Cardiac muscle cell (in vitro differentiated cells and primary cell): ENCODE data around the gene IGF2R. TPM values are rescaled to one million over a fixed set of nuclear protein-coding genes. Genes with fewer than 3 reads are reported as not detected.

ENCODE experiments used
- DNase-seq, 2 donors: peaks; one replicate each; pipeline versions ENCODE4 v3.0.0 to v3.0.0-alpha.2; 2010 to 2017; ENCODE audit warnings: low read depth in 1 of 2, low spot score in 1 of 2
- H3K27ac ChIP-seq: fragments of 200-600 bp; sonication (generic); 2 replicates; pipeline ENCODE4 v1.5.1; 2016
- H3K27me3 ChIP-seq: fragments of 200-600 bp; sonication (generic); 2 replicates; pipeline ENCODE4 v1.6.0; 2016; ENCODE audit warnings: control low read depth
- H3K36me3 ChIP-seq: fragments of 200-600 bp; sonication (generic); 2 replicates; pipeline ENCODE4 v1.5.1; 2016; ENCODE audit warnings: control low read depth
- H3K4me1 ChIP-seq: fragments of 200-600 bp; sonication (generic); 2 replicates; pipeline ENCODE4 v1.8.1; 2017; ENCODE audit warnings: low read depth, mild to moderate bottlenecking, mixed run types
- H3K4me3 ChIP-seq: fragments of 200-600 bp; sonication (generic); 2 replicates; pipeline ENCODE4 v1.5.1; 2016; ENCODE audit warnings: mild to moderate bottlenecking
- H3K9me3 ChIP-seq: fragments of 200-600 bp; sonication (generic); 2 replicates; pipeline ENCODE4 v1.5.1; 2017; ENCODE audit warnings: low read depth, mild to moderate bottlenecking, control low read depth
- polyA plus RNA-seq: library from polyadenylated mRNA; unstranded; fragments of >200 nt; fragmentation: Nextera tagmentation; extraction: Ambion mirVana; gene quantifications from 2 replicates; pipeline ENCODE4 v1.2.1, GENCODE V29; 2016
- total RNA-seq: library from RNA; depleted of rRNA; stranded (reverse); fragments of >200 nt; gene quantifications from 2 replicates; pipeline ENCODE4 v1.2.3, GENCODE V29; 2016
- TF ChIP-seq, protein P1 (sequence below): IDR thresholded peaks from 2 replicates; pipeline ENCODE4 v1.5.1; 2012; ENCODE audit warnings: low read depth, mild to moderate bottlenecking, low read length

The IGF2R gene
- total and polyA plus RNA-seq, 2 experiments from 2014 or later: 25.8 to 45.4 TPM

DNA sequence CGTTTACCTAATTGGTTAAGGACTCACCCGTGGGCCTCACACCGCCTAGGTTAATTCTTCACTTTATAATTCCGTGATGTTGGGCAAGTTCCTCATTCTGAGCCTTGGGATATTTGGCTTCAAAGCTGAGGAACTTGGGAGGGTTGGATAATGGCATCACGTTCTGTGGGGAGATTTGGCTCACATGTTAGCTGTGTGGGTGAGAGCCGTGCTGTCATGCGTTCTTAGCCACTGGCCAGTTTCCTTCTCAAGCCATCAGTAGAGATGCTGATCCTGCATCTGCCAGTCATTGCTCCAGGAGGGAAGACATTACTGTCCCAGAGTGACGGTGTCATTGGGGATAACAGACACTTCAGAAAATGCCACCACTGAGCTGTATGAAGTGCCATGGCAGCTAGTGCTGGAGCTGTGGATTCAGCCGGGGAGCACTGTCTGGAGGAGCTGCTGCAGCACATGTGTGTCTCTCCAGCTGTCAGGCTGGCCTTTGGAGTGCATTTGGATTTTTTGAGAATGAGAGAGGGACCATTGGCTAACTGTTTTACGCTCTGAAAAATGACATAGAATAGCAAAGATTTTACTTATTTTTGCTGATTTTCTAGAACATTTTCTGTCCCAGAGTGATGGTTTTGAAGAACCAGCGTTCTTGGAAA is 16.5 kb downstream of the IGF2R start:
- H3K27ac ChIP-seq: no peak overlapping the region
- no peaks in the 10 kb centered on the region for H3K9me3 ChIP-seq
- peaks cover 6% of the 10 kb centered on the region for H3K4me1 ChIP-seq
- no peaks in the 10 kb centered on the region for H3K27me3 ChIP-seq
- DNase-seq: peak in 1 of 2 donors; percentile 60
- TF ChIP-seq, protein P1, sequence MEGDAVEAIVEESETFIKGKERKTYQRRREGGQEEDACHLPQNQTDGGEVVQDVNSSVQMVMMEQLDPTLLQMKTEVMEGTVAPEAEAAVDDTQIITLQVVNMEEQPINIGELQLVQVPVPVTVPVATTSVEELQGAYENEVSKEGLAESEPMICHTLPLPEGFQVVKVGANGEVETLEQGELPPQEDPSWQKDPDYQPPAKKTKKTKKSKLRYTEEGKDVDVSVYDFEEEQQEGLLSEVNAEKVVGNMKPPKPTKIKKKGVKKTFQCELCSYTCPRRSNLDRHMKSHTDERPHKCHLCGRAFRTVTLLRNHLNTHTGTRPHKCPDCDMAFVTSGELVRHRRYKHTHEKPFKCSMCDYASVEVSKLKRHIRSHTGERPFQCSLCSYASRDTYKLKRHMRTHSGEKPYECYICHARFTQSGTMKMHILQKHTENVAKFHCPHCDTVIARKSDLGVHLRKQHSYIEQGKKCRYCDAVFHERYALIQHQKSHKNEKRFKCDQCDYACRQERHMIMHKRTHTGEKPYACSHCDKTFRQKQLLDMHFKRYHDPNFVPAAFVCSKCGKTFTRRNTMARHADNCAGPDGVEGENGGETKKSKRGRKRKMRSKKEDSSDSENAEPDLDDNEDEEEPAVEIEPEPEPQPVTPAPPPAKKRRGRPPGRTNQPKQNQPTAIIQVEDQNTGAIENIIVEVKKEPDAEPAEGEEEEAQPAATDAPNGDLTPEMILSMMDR: no peak
- H3K36me3 ChIP-seq: no peaks in the 10 kb centered on the region
- H3K4me3 ChIP-seq: no peak overlapping the region

GRCh38 chr6:159988983-159989454 is 20.1 kb downstream of the IGF2R start:
- no peak overlapping the region for H3K4me3 ChIP-seq
- H3K36me3 ChIP-seq: no peaks in the 10 kb centered on the region
- TF ChIP-seq, protein P1: no peak
- no peaks in the 10 kb centered on the region for H3K9me3 ChIP-seq
- peaks cover 3% of the 10 kb centered on the region for H3K4me1 ChIP-seq
- no peak overlapping the region for H3K27ac ChIP-seq
- DNase-seq: peak in 1 of 2 donors; percentile 81
- no peaks in the 10 kb centered on the region for H3K27me3 ChIP-seq

DNA sequence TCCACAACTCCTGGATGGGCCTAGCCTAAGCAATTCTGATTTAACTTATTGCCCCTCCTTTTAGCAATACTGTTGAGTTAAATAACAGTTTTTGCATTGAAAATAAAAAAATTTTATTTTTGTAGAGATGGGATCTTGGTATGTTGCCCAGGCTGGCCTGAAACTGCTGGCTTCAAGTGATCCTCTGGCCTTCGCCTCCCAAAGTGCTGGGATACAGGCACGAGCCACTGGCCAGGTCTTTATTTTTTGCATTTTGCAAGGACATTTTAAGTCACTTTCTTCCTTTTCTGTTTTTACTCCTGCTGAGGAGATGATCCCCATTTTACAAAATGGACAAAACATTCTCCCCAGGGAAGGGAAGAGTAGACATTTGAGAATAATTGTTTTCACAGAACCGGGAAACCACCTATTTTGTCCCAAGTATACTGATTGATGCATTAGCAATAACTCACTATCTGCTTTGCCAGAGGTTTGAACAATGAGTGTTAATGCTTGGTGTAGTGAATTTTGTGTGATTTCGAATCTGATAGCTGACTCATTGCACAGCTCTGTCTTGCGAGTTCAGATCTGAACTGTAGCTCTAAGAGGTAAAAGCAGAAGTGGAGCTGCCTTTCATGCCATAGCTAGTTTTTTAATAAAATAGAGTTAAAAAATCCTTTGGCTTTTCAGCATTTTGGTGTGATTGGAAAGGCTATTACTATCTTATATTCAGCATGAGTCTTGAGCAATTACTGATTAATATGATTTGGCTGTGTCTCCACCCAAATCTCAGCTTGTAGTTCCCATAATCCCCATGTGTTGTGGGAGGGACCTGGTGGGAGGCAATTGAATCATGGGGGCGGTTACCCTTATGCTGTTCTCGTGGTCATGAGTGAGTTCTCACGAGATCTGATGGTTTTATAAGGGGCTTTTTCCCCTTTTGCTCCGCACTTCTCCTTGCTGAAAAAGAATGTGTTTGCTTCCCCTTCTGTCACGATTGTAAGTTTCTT is 20.9 kb downstream of the IGF2R start:
- Histone ChIP-seq H3K27ac (no peak overlapping the region), H3K9me3 (no peaks in the 10 kb centered on the region), H3K36me3 (no peaks in the 10 kb centered on the region), H3K4me3 (no peak overlapping the region), H3K27me3 (no peaks in the 10 kb centered on the region), H3K4me1 (peaks cover 3% of the 10 kb centered on the region)
- DNase-seq: peak in 1 of 2 donors; percentile 32
- TF ChIP-seq, protein P1: no peak

GRCh38 chr6:159992366-159992765 is 23.5 kb downstream of the IGF2R start:
- Histone ChIP-seq H3K36me3 (no peaks in the 10 kb centered on the region), H3K27ac (no peak overlapping the region), H3K4me3 (no peak overlapping the region), H3K4me1 (peaks cover 3% of the 10 kb centered on the region), H3K27me3 (no peaks in the 10 kb centered on the region), H3K9me3 (no peaks in the 10 kb centered on the region)
- no peak for DNase-seq
- TF ChIP-seq, protein P1: no peak

GRCh38 chr6:159995405-159995804 is 26.5 kb downstream of the IGF2R start:
- H3K4me1 ChIP-seq: no peaks in the 10 kb centered on the region
- no peaks in the 10 kb centered on the region for H3K9me3 ChIP-seq
- DNase-seq: no peak
- TF ChIP-seq, protein P1: no peak
- no peak overlapping the region for H3K27ac ChIP-seq
- H3K4me3 ChIP-seq: no peak overlapping the region
- H3K27me3 ChIP-seq: no peaks in the 10 kb centered on the region
- no peaks in the 10 kb centered on the region for H3K36me3 ChIP-seq
